Activated T-helper 1 cell treated with anti-CD3 and anti-CD28 coated beads, Interleukin-12 subunit alpha, Interleukin-12 subunit beta, Interleukin-2, Interleukin-4 antibody, amounts not matched to agents 30 ng/mL and 10 ng/mL and 1 ng/mL, durations not matched to agents 14 hours and 24 hours and 36 hours (primary cell): ENCODE results near the gene PLAC9. TPM values are rescaled to one million over a fixed set of nuclear protein-coding genes. Genes with fewer than 3 reads are reported as not detected.
"Not testable (repeated sequence)": the region's sequence is repeated elsewhere in the genome, so short reads cannot be mapped to it uniquely, and the experiment has no call there.

ENCODE experiments used
- DNase-seq: peaks from one replicate; pipeline ENCODE4 v3.0.0; 2021; ENCODE audit warnings: low spot score
- H3K27ac Mint-ChIP-seq: one replicate; pipeline ENCODE4 v1.8.0; 2021; ENCODE audit warnings: mild to moderate bottlenecking, mixed read lengths
- H3K27me3 Mint-ChIP-seq: one replicate; pipeline ENCODE4 v1.8.0; 2022; ENCODE audit warnings: mild to moderate bottlenecking, moderate library complexity, mixed read lengths; ENCODE audit not compliant: insufficient read depth
- H3K36me3 Mint-ChIP-seq: one replicate; pipeline ENCODE4 v1.8.0; 2021; ENCODE audit warnings: low read depth, mixed read lengths
- H3K4me1 Mint-ChIP-seq: one replicate; pipeline ENCODE4 v1.8.0; 2021; ENCODE audit warnings: low read depth, mixed read lengths
- H3K4me3 Mint-ChIP-seq: one replicate; pipeline ENCODE4 v1.8.0; 2021; ENCODE audit warnings: mild to moderate bottlenecking, moderate library complexity, mixed read lengths
- H3K9me3 Mint-ChIP-seq: one replicate; pipeline ENCODE4 v1.8.0; 2021; ENCODE audit warnings: mixed read lengths
- intact Hi-C: fragments of 100-400 bp; cut with micrococcal nuclease; formaldehyde crosslinking; loops from one replicate; pipeline ENCODE4 v1.15.1; 2024
- total RNA-seq: library from RNA; stranded (reverse); gene quantifications from 2 replicates; pipeline ENCODE4 v1.2.3, GENCODE V29; 2022

The PLAC9 gene
- total RNA-seq, 1 donor from 2014 or later: not detected

- Mint-ChIP-seq H3K36me3 (no peaks in the 10 kb centered on the region), H3K27ac (no peak overlapping the region), H3K4me1 (no peaks in the 10 kb centered on the region), H3K27me3 (peaks cover 12% of the 10 kb centered on the region), H3K9me3 (no peaks in the 10 kb centered on the region), H3K4me3 (no peak overlapping the region)
- no peak for DNase-seq
- intact Hi-C loops: no loop called here
Measured at GRCh38 chr10:80122746-80123145, 9.8 kb upstream of the PLAC9 start.

- intact Hi-C loops: no loop called here
- no peaks in the 10 kb centered on the region for H3K36me3 Mint-ChIP-seq
Measured at GRCh38 chr10:80126876-80127275, 5.7 kb upstream of the PLAC9 start.

GRCh38 chr10:80131499-80131901, 1.0 kb upstream of the PLAC9 start:
- intact Hi-C loops: no loop called here
- H3K27me3 Mint-ChIP-seq: peaks cover 40% of the 10 kb centered on the region
- H3K4me1 Mint-ChIP-seq: no peaks in the 10 kb centered on the region
- no peaks in the 10 kb centered on the region for H3K36me3 Mint-ChIP-seq
- H3K9me3 Mint-ChIP-seq: no peaks in the 10 kb centered on the region
- H3K4me3 Mint-ChIP-seq: no peak overlapping the region
- H3K27ac Mint-ChIP-seq: no peak overlapping the region
- DNase-seq: no peak

More at GRCh38 chr10:80126876-80127275, 5.7 kb upstream of the PLAC9 start:
- H3K4me3 Mint-ChIP-seq: no peak overlapping the region
- H3K4me1 Mint-ChIP-seq: no peaks in the 10 kb centered on the region
- no peak for DNase-seq
- H3K9me3 Mint-ChIP-seq: no peaks in the 10 kb centered on the region
- H3K27me3 Mint-ChIP-seq: peaks cover 20% of the 10 kb centered on the region
- H3K27ac Mint-ChIP-seq: no peak overlapping the region

DNA sequence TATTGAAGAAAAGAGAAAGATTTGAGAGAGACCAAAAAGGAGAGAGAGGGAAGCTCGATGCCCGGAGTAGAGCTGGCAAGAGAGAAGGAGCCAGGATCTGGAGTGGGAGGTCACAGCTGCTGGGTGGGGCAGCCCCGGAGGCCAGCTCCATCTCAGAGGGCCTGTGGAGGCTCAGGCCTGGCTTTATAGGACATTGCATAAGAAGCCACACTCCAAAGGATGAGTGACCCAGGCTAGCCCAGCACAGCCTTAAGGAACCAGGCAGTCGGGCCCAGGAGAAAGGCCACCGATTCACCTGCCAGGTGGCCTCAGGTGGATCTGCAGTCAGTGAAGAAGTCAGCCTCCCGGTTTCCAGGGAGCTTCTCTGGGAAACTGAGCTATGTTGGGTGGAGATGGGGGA, 676 bp downstream of the PLAC9 start:
- Mint-ChIP-seq H3K36me3 (no peaks in the 10 kb centered on the region), H3K4me3 (no peak overlapping the region)
- intact Hi-C loops: no loop called here

DNA sequence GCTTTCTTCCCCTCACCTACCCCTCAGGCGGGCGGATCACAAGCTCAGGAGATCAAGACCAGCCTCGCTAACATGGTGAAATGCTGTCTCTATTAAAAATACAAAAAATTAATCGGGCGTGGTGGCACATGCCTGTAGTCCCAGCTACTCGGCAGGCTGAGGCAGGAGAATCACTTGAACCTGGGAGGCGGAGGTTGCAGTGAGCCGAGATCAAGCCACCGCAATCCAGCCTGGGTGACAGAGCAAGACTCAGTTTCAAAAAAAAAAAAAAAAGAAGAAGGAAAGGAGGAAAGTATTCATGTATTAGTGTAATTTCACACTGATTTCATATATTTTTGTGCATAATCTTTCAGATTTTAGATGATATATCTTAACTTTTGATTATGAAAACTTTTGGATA, 1.2 kb downstream of the PLAC9 start:
- H3K9me3 Mint-ChIP-seq, H3K4me3 Mint-ChIP-seq, H3K36me3 Mint-ChIP-seq, DNase-seq, H3K27ac Mint-ChIP-seq, intact Hi-C loops, H3K4me1 Mint-ChIP-seq: not testable (repeated sequence)
- peaks cover 40% of the 10 kb centered on the region for H3K27me3 Mint-ChIP-seq

More for the DNA sequence above, 676 bp downstream of the PLAC9 start:
- no peak for DNase-seq
- H3K27ac Mint-ChIP-seq: no peak overlapping the region
- H3K27me3 Mint-ChIP-seq: peaks cover 40% of the 10 kb centered on the region
- no peaks in the 10 kb centered on the region for H3K9me3 Mint-ChIP-seq
- no peaks in the 10 kb centered on the region for H3K4me1 Mint-ChIP-seq

GRCh38 chr10:80136134-80136571, 3.6 kb downstream of the PLAC9 start:
- H3K36me3 Mint-ChIP-seq: no peaks in the 10 kb centered on the region
- H3K9me3 Mint-ChIP-seq: no peaks in the 10 kb centered on the region
- no peak for DNase-seq
- intact Hi-C loops: no loop called here
- H3K4me1 Mint-ChIP-seq: no peaks in the 10 kb centered on the region
- no peak overlapping the region for H3K27ac Mint-ChIP-seq
- H3K4me3 Mint-ChIP-seq: no peak overlapping the region
- H3K27me3 Mint-ChIP-seq: peaks cover 32% of the 10 kb centered on the region

DNA sequence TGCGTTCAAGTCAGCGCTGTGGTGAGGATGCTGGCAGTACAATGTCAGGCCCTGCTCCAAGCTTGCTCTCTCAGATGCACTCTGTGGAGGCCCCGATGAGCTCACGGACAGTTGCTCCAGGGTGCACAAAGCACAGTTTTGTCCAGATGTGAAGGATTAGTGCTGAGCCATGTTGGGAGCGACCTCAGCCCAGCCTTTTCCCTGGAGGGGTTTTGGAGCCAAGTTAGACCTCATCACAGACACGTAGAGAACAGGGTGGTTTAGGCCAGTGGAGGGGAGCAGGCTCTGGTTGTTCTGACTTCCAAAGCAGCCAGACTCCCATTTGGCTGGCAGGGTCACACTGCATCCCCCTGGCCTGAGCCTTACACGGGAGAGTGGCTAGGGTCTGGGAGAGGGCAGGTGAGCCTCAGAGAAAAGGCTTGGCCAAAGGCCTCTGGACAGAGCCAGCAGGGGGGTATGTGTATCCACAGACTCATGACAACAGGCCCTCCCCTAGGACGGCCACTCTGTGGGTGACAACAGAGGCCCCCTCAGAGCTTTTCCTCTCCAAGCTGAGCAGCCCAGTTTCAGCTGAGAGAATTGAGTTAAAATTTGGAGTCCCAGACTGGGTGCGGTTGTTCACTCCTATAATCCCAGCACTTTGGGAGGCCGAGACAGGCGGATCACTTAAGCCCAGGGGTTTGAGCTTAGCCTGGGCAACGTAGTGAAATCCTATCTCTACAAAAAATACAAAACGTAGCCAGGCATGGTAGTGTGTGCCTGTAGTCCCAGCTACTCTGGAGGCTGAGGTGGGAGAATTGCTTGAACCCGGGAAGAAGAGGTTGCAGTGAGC, 4.7 kb downstream of the PLAC9 start:
- no peak for DNase-seq
- Mint-ChIP-seq H3K4me3 (no peak overlapping the region), H3K36me3 (no peaks in the 10 kb centered on the region), H3K9me3 (no peaks in the 10 kb centered on the region), H3K27ac (no peak overlapping the region), H3K27me3 (peaks cover 21% of the 10 kb centered on the region), H3K4me1 (no peaks in the 10 kb centered on the region)
- intact Hi-C loops: no loop called here

GRCh38 chr10:80137920-80138319, 5.4 kb downstream of the PLAC9 start:
- Mint-ChIP-seq H3K27ac (no peak overlapping the region), H3K4me3 (no peak overlapping the region), H3K9me3 (no peaks in the 10 kb centered on the region), H3K4me1 (no peaks in the 10 kb centered on the region), H3K36me3 (no peaks in the 10 kb centered on the region), H3K27me3 (peaks cover 19% of the 10 kb centered on the region)
- no peak for DNase-seq
- intact Hi-C loops: no loop called here

GRCh38 chr10:80139265-80139664, 6.7 kb downstream of the PLAC9 start:
- Mint-ChIP-seq H3K9me3 (no peaks in the 10 kb centered on the region), H3K36me3 (no peaks in the 10 kb centered on the region), H3K27ac (no peak overlapping the region), H3K4me1 (peaks cover 6% of the 10 kb centered on the region), H3K27me3 (peaks cover 7% of the 10 kb centered on the region), H3K4me3 (no peak overlapping the region)
- intact Hi-C loops: no loop called here
- DNase-seq: no peak

DNA sequence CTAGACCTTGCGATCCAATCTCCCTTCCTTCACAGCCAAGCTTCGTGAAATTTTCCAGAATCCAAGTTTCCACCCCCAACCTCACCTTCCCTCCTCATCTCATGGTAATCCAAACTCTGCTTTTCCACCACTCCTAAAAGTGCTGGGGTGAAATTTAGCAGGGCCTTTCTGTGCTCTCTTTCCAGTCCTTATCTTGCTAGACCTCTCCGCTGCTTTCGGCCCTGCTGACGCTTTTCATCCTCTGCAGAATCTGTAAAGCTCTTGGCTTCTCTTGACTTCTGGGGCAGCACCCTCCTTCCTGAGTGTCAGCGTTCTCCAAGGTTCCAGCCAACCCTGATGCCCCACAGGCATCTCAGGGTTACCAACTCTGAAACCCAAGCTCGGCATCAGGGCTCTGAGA, 7.7 kb downstream of the PLAC9 start:
- no peaks in the 10 kb centered on the region for H3K36me3 Mint-ChIP-seq
- H3K4me1 Mint-ChIP-seq: peaks cover 14% of the 10 kb centered on the region
- no peak for DNase-seq
- H3K27ac Mint-ChIP-seq: no peak overlapping the region
- H3K27me3 Mint-ChIP-seq: peaks cover 2% of the 10 kb centered on the region
- H3K4me3 Mint-ChIP-seq: no peak overlapping the region
- H3K9me3 Mint-ChIP-seq: no peaks in the 10 kb centered on the region
- intact Hi-C loops: no loop called here

GRCh38 chr10:80141696-80142460, 9.3 kb downstream of the PLAC9 start:
- no peak overlapping the region for H3K27ac Mint-ChIP-seq
- no peaks in the 10 kb centered on the region for H3K36me3 Mint-ChIP-seq
- peaks cover 20% of the 10 kb centered on the region for H3K4me1 Mint-ChIP-seq
- intact Hi-C loops: no loop called here
- no peak overlapping the region for H3K4me3 Mint-ChIP-seq
- H3K9me3 Mint-ChIP-seq: no peaks in the 10 kb centered on the region
- H3K27me3 Mint-ChIP-seq: peaks cover 2% of the 10 kb centered on the region
- no peak for DNase-seq

DNA sequence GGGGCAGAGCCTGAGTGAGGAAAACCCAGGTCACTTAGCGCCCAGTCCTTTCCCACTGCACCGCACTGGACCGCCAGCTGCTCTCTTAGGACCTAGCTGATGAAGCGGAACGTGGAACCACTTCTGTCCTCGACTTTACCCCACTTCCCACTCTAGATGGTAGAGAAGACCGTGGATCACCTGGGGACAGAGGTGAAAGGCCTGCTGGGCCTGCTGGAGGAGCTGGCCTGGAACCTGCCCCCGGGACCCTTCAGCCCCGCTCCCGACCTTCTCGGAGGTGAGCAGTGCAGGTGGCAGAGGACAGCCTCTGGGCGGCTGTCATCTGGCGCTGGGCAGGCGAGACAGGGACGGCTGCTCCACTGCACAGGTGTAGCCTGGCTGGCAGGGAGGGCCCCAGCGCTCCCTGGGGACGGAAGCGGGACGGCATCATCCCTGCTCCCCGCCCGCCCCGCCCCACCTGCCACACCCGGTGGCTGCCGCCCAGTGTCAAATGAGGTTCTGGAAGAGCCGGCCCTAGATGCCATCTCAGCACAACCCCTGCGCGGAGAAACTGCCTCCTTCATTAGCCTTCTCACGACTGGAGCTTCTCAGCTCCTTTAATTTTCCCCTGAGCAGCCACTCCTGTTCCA, 11.7 kb downstream of the PLAC9 start:
- H3K4me3 Mint-ChIP-seq: peak overlapping the region; percentile 64
- H3K27ac Mint-ChIP-seq: peak overlapping the region; percentile 52
- H3K27me3 Mint-ChIP-seq: no peaks in the 10 kb centered on the region
- intact Hi-C loops: loop anchor here (2.0 kb wide), 1 partner anchor 43 kb away; no protein-coding TSS in a partner anchor
- peaks cover 6% of the 10 kb centered on the region for H3K36me3 Mint-ChIP-seq
- H3K9me3 Mint-ChIP-seq: no peaks in the 10 kb centered on the region
- H3K4me1 Mint-ChIP-seq: peaks cover 20% of the 10 kb centered on the region
- no peak for DNase-seq

- peaks cover 20% of the 10 kb centered on the region for H3K4me1 Mint-ChIP-seq
- peak overlapping the region; percentile 60 for H3K4me3 Mint-ChIP-seq
- intact Hi-C loops: loop anchor here (2.0 kb wide), 1 partner anchor 42 kb away; no protein-coding TSS in a partner anchor
- no peak for DNase-seq
- H3K9me3 Mint-ChIP-seq: no peaks in the 10 kb centered on the region
- peaks cover 11% of the 10 kb centered on the region for H3K36me3 Mint-ChIP-seq
- no peaks in the 10 kb centered on the region for H3K27me3 Mint-ChIP-seq
- no peak overlapping the region for H3K27ac Mint-ChIP-seq
Measured at GRCh38 chr10:80144696-80145131, 12.2 kb downstream of the PLAC9 start.
